Activated CD8-positive, alpha-beta memory T cell treated with anti-CD3 and anti-CD28 coated beads, Interleukin-2, amount 10 ng/mL, durations not matched to agents 7 days and 5 days (primary cell): ENCODE measurements around the gene NCKIPSD. TPM values are rescaled to one million over a fixed set of nuclear protein-coding genes. Genes with fewer than 3 reads are reported as not detected.

Source experiments
- ATAC-seq: fragments of 150-1000 bp; cut with Tn5 transposase; one replicate; pipeline ENCODE4 v1.10.0; 2021; ENCODE audit warnings: moderate library complexity
- CTCF ChIA-PET: fragments of 350-600 bp; sonication (Branson Sonifier 250); formaldehyde crosslinking; loops from one replicate; lab custom pipeline; 2021; ENCODE audit warnings: antibody characterized with exemption; lab: Charles Lee
- DNase-seq: peaks from one replicate; pipeline ENCODE4 v3.0.0-alpha.2; 2020
- H3K27ac Mint-ChIP-seq: one replicate; pipeline ENCODE4 v1.8.0; 2021; ENCODE audit warnings: mild to moderate bottlenecking, mixed read lengths
- H3K27me3 Mint-ChIP-seq: one replicate; pipeline ENCODE4 v1.8.0; 2021; ENCODE audit warnings: mixed read lengths
- H3K36me3 Mint-ChIP-seq: one replicate; pipeline ENCODE4 v1.8.0; 2021; ENCODE audit warnings: mild to moderate bottlenecking, mixed read lengths
- H3K4me1 Mint-ChIP-seq: one replicate; pipeline ENCODE4 v1.8.0; 2021; ENCODE audit warnings: mixed read lengths
- H3K4me3 Mint-ChIP-seq: one replicate; pipeline ENCODE4 v1.8.0; 2021; ENCODE audit warnings: mild to moderate bottlenecking, moderate library complexity, mixed read lengths
- H3K9me3 Mint-ChIP-seq: one replicate; pipeline ENCODE4 v1.8.0; 2022; ENCODE audit warnings: low read depth, mixed read lengths
- total RNA-seq, 2 experiments: library from RNA; stranded (reverse); gene quantifications; one replicate each; pipeline ENCODE4 v1.2.3, GENCODE V29; 2021

NCKIPSD gene
- total RNA-seq, 2 experiments from 2014 or later, result 33.4 to 43.0 TPM

DNA sequence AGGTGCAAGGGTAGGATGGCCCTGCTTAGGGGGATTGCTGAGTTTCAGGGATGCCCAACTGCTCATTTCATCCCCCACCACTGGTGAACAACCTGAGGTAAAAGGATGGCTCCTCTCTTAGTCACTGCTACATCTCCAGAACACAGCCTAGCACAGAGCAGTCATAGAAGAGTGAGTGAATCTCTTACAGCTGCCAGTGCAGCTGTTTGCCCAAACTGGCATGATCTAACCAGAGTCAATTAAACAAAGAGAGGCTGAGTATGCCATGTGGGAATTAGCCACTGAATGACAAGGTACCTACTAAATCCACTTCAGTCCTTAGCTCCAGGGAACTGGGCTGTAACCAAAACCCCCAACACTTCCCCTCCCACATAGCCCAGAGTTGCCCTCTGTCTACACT lies 6.8 kb upstream of the NCKIPSD start:
- DNase-seq, result no peak
- ATAC-seq, result no peak
- Mint-ChIP-seq H3K27me3 (no peaks in the 10 kb centered on the region), H3K9me3 (no peaks in the 10 kb centered on the region), H3K4me3 (no peak overlapping the region), H3K27ac (no peak overlapping the region), H3K36me3 (peaks cover 47% of the 10 kb centered on the region), H3K4me1 (peaks cover 5% of the 10 kb centered on the region)
- CTCF ChIA-PET, result interaction anchor here (1.4 kb wide), 1 partner anchor 47 kb away, joined by 3 read pairs; no protein-coding TSS in a partner anchor

GRCh38 chr3:48690846-48691458 lies 5.2 kb upstream of the NCKIPSD start:
- no peaks in the 10 kb centered on the region for H3K27me3 Mint-ChIP-seq
- ATAC-seq (no peak), DNase-seq (no peak)
- CTCF ChIA-PET, result interaction anchor here (1.3 kb wide), 1 partner anchor 18 kb away, joined by 3 read pairs; no protein-coding TSS in a partner anchor
- H3K27ac Mint-ChIP-seq, result peak overlapping the region; percentile 19
- H3K36me3 Mint-ChIP-seq, result peaks cover 42% of the 10 kb centered on the region
- H3K9me3 Mint-ChIP-seq, result no peaks in the 10 kb centered on the region
- peaks cover 6% of the 10 kb centered on the region for H3K4me1 Mint-ChIP-seq
- H3K4me3 Mint-ChIP-seq, result no peak overlapping the region

GRCh38 chr3:48689384-48689783 lies 3.7 kb upstream of the NCKIPSD start:
- Mint-ChIP-seq H3K4me1 (peaks cover 13% of the 10 kb centered on the region), H3K9me3 (no peaks in the 10 kb centered on the region), H3K27me3 (no peaks in the 10 kb centered on the region), H3K36me3 (peaks cover 38% of the 10 kb centered on the region), H3K4me3 (no peak overlapping the region), H3K27ac (no peak overlapping the region)
- CTCF ChIA-PET, result no interaction called here
- ATAC-seq (no peak), DNase-seq (no peak)

DNA sequence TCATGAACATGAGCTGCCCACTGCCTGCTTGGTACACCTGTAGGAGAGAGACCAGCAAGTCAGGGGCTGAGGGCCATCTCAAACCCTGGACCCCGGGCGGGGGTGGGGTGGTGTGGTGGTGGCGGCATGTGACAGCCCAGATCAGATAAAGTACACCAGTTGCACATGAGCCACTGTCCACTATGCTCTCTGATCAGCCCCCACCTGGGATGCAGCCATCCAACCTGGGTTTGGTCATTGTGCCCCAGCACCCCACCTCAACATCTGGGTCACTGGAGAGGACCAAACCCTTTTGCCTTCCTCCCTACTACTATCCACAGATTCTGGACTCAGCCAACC lies 3.0 kb upstream of the NCKIPSD start:
- H3K4me1 Mint-ChIP-seq, result peaks cover 19% of the 10 kb centered on the region
- no peaks in the 10 kb centered on the region for H3K27me3 Mint-ChIP-seq

GRCh38 chr3:48688032-48688736 lies 2.5 kb upstream of the NCKIPSD start:
- DNase-seq (no peak), ATAC-seq (no peak)
- no peaks in the 10 kb centered on the region for H3K9me3 Mint-ChIP-seq
- no peaks in the 10 kb centered on the region for H3K27me3 Mint-ChIP-seq
- H3K4me1 Mint-ChIP-seq, result peaks cover 24% of the 10 kb centered on the region
- peaks cover 33% of the 10 kb centered on the region for H3K36me3 Mint-ChIP-seq
- CTCF ChIA-PET, result interaction anchor here (0.7 to 1.4 kb wide), 2 partner anchors 31 to 53 kb away, joined by 3 to 4 read pairs; partner anchors contain the start of gene SLC26A6
- no peak overlapping the region for H3K4me3 Mint-ChIP-seq
- peak overlapping the region; percentile 43 for H3K27ac Mint-ChIP-seq

More for the DNA sequence above, 3.0 kb upstream of the NCKIPSD start:
- H3K36me3 Mint-ChIP-seq, result peaks cover 37% of the 10 kb centered on the region
- no peak for DNase-seq
- H3K27ac Mint-ChIP-seq, result no peak overlapping the region
- H3K9me3 Mint-ChIP-seq, result no peaks in the 10 kb centered on the region
- H3K4me3 Mint-ChIP-seq, result no peak overlapping the region
- CTCF ChIA-PET, result interaction anchor here (0.7 to 1.4 kb wide), 2 partner anchors 32 to 53 kb away, joined by 3 to 4 read pairs; partner anchors contain the start of gene SLC26A6
- ATAC-seq, result no peak

GRCh38 chr3:48687220-48687678 lies 1.5 kb upstream of the NCKIPSD start:
- Mint-ChIP-seq H3K4me3 (no peak overlapping the region), H3K9me3 (no peaks in the 10 kb centered on the region), H3K27me3 (no peaks in the 10 kb centered on the region), H3K36me3 (peaks cover 26% of the 10 kb centered on the region), H3K27ac (peak overlapping the region; percentile 8), H3K4me1 (peaks cover 24% of the 10 kb centered on the region)
- CTCF ChIA-PET, result interaction anchor here (1.0 to 2.0 kb wide), 8 partner anchors 19 to 406 kb away, joined by 4 to 14 read pairs (median 6); partner anchors contain the start of genes CELSR3, QRICH1 and UQCRC1
- ATAC-seq (no peak), DNase-seq (no peak)

GRCh38 chr3:48686538-48687219 lies 964 bp upstream of the NCKIPSD start:
- peaks cover 27% of the 10 kb centered on the region for H3K36me3 Mint-ChIP-seq
- H3K9me3 Mint-ChIP-seq, result no peaks in the 10 kb centered on the region
- H3K4me1 Mint-ChIP-seq, result peaks cover 24% of the 10 kb centered on the region
- ATAC-seq (no peak), DNase-seq (no peak)
- H3K27me3 Mint-ChIP-seq, result no peaks in the 10 kb centered on the region
- peak overlapping the region; percentile 38 for H3K27ac Mint-ChIP-seq
- CTCF ChIA-PET, result interaction anchor here (0.6 to 2.0 kb wide), 30 partner anchors 9 to 406 kb away, joined by 3 to 14 read pairs (median 4); partner anchors contain the start of genes CELSR3, QRICH1, SLC25A20 and SLC26A6
- peak overlapping the region; percentile 90 for H3K4me3 Mint-ChIP-seq

DNA sequence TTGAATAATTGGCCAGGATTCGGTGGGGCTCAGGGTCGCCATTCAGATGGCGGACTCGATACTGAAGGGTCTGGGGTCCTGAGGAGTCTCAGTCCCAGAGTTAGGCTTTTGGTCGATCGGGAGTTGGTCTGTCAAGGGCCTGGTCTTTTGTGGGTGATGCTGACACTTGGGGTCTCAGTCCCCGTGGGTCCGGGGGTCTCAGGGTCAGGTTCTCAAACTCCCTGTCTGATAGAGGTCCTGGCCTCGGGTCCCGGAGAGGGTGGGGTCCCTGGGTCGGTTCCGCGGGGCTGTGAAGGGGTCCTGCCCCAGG lies 467 bp downstream of the NCKIPSD start:
- no peak for ATAC-seq
- DNase-seq, result no peak
- H3K4me3 Mint-ChIP-seq, result peak overlapping the region; percentile 90
- peaks cover 23% of the 10 kb centered on the region for H3K4me1 Mint-ChIP-seq
- H3K9me3 Mint-ChIP-seq, result no peaks in the 10 kb centered on the region
- H3K36me3 Mint-ChIP-seq, result peaks cover 28% of the 10 kb centered on the region
- H3K27me3 Mint-ChIP-seq, result no peaks in the 10 kb centered on the region
- CTCF ChIA-PET, result interaction anchor here (0.7 to 2.0 kb wide), 33 partner anchors 7 to 375 kb away, joined by 3 to 14 read pairs (median 4); partner anchors contain the start of genes CELSR3, IP6K2, NDUFAF3 and SLC25A20
- peak overlapping the region; percentile 83 for H3K27ac Mint-ChIP-seq

DNA sequence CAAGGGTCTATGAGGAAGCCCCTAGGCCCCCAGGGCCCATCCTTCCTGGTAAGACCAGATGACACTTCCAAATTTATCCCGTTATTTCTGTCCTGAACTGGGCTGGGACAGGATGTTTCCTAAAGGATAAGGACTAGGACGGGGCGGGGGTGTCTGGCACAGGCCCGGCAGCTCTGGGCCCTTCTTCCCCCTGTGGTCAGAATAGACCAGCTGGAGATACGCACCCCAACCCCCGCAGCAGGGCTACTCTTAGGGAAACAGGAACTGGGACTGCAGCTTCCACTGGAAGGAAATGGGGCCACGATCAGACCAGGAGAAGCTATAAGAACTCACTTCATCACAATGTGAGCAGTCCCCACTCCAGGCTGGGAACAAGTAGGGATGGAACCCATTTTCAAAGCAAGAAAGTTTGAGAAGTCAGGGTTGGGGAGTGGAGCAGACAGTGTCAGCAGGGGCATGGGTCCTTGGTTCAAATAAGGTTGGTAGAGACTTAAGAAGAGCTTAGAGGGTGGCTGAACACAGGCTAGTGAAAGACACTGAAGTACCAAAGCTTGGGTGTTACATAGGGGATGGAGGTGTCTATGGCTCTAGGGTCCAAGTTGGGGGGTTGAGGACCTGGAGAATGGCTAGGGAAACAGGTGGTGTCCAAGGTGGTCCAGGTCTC lies 1.1 kb downstream of the NCKIPSD start:
- no peak for DNase-seq
- peak overlapping the region; percentile 67 for H3K27ac Mint-ChIP-seq
- peak overlapping the region; percentile 90 for H3K4me3 Mint-ChIP-seq
- peaks cover 28% of the 10 kb centered on the region for H3K36me3 Mint-ChIP-seq
- no peaks in the 10 kb centered on the region for H3K9me3 Mint-ChIP-seq
- H3K4me1 Mint-ChIP-seq, result peaks cover 23% of the 10 kb centered on the region
- ATAC-seq, result no peak
- H3K27me3 Mint-ChIP-seq, result no peaks in the 10 kb centered on the region
- CTCF ChIA-PET, result interaction anchor here (0.7 to 1.5 kb wide), 15 partner anchors 11 to 374 kb away, joined by 3 to 7 read pairs (median 3); partner anchors contain the start of genes CELSR3, IP6K2, NDUFAF3 and UQCRC1

DNA sequence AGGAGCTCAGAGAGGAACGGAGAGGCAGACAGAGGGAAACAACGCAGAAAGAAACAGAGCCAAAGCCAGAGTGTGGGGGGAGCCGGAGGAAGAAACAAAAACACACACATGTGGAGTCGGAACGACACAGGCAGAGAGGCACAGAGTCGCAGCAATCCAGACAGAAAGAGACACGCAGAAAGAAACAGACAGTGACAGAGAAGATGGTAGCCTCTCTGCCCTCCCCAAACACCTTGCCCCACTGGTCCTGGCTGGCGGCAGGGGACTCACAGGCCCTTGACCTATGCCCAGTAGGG lies 1.7 kb downstream of the NCKIPSD start:
- no peaks in the 10 kb centered on the region for H3K9me3 Mint-ChIP-seq
- H3K4me1 Mint-ChIP-seq, result peaks cover 23% of the 10 kb centered on the region
- ATAC-seq, result no peak
- DNase-seq, result no peak
- H3K36me3 Mint-ChIP-seq, result peaks cover 28% of the 10 kb centered on the region
- H3K27ac Mint-ChIP-seq, result peak overlapping the region; percentile 17
- no peaks in the 10 kb centered on the region for H3K27me3 Mint-ChIP-seq
- CTCF ChIA-PET, result interaction anchor here (0.8 to 1.5 kb wide), 11 partner anchors 12 to 373 kb away, joined by 3 to 9 read pairs (median 4); partner anchors contain the start of gene CELSR3
- H3K4me3 Mint-ChIP-seq, result peak overlapping the region; percentile 36

DNA sequence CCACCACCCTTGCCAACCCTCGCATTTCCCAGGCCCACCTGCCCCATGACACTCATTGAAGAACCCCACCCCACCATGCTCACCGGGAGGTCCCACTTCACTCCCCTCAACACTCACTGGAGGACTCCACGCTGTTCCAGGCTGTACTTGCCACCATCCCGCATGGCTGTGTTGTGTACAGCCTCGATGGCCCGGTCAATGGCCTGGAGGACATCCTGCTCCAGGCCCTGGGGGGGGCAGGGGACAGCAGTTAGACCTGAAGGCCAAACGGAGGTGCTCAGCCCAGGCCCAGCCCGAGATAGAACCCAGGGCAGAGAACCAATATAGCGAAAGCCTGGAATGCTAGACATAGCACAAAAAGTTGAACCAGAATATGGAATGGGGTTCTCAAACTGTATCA lies 2.9 kb downstream of the NCKIPSD start:
- H3K4me3 Mint-ChIP-seq, result no peak overlapping the region
- no peak overlapping the region for H3K27ac Mint-ChIP-seq
- H3K36me3 Mint-ChIP-seq, result peaks cover 28% of the 10 kb centered on the region
- ATAC-seq (no peak), DNase-seq (no peak)
- H3K9me3 Mint-ChIP-seq, result no peaks in the 10 kb centered on the region
- no peaks in the 10 kb centered on the region for H3K27me3 Mint-ChIP-seq
- peaks cover 23% of the 10 kb centered on the region for H3K4me1 Mint-ChIP-seq
- CTCF ChIA-PET, result interaction anchor here (0.9 to 1.1 kb wide), 2 partner anchors 18 to 19 kb away, joined by 3 to 9 read pairs; no protein-coding TSS in a partner anchor

DNA sequence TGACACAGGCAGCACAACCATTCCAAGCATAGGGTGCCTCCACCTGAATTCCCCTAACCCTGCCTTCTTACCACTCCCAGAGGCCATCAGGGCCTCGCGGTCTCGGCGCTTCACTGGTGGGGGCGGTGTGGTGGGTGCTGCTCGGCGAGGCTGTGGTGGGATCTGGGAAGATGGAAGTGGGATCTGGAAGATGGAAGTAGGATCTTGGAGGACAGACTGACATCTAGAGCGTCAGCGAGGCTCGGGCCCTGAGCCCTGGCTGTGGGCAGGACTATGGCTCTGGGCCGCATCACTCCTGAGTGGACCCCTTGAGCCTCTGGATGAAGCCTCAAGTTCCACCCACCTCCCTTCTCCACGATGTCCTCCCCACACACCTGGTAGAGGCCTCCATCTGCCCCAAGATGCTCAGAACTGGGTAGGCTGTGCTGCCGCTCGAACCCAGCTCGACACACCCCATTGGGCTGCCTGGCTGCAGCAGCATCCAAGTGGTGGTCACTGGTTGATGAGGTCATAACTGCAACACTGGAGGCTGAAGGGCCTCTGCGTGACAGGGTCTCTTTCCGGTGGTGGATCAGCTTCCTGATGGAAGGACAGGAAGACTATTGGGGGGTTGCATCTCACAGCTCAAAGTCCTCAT lies 3.6 kb downstream of the NCKIPSD start:
- no peak for ATAC-seq
- Mint-ChIP-seq H3K9me3 (no peaks in the 10 kb centered on the region), H3K27me3 (no peaks in the 10 kb centered on the region), H3K36me3 (peaks cover 30% of the 10 kb centered on the region), H3K27ac (no peak overlapping the region), H3K4me3 (no peak overlapping the region), H3K4me1 (peaks cover 23% of the 10 kb centered on the region)
- CTCF ChIA-PET, result interaction anchor here (0.9 kb wide), 1 partner anchor 18 kb away, joined by 3 read pairs; no protein-coding TSS in a partner anchor
- DNase-seq, result no peak
